Neural progenitor cell (in vitro differentiated cells): ENCODE data around the gene LRBA. TPM values are rescaled to one million over a fixed set of nuclear protein-coding genes. Genes with fewer than 3 reads are reported as not detected.
A peak's percentile ranks its signal among the peaks of the same experiment; 100 is the strongest.

ENCODE experiments used
- DNase-seq: peaks from one replicate; pipeline ENCODE4 v3.0.0-alpha.2; 2016; ENCODE audit warnings: low spot score
- H2AFZ ChIP-seq: fragments of 200-600 bp; sonication (generic); replicated peaks from 2 replicates; pipeline ENCODE4 v1.6.1; 2016; ENCODE audit warnings: antibody characterized with exemption
- H3F3A ChIP-seq: fragments of 200-600 bp; sonication (generic); 2 replicates; pipeline ENCODE4 v1.6.1; 2016; ENCODE audit warnings: antibody characterized with exemption, low read depth
- H3K27ac ChIP-seq: fragments of 200-600 bp; sonication (generic); 2 replicates; pipeline ENCODE4 v1.5.1; 2016; ENCODE audit warnings: mild to moderate bottlenecking
- H3K27me3 ChIP-seq: fragments of 200-600 bp; sonication (generic); 2 replicates; pipeline ENCODE4 v1.6.1; 2016; ENCODE audit warnings: mild to moderate bottlenecking, moderate library complexity
- H3K36me3 ChIP-seq: fragments of 200-600 bp; sonication (generic); 2 replicates; pipeline ENCODE4 v1.5.1; 2016
- H3K4me1 ChIP-seq: fragments of 200-600 bp; sonication (generic); 2 replicates; pipeline ENCODE4 v1.6.1; 2016; ENCODE audit warnings: mixed run types
- H3K4me2 ChIP-seq: fragments of 200-600 bp; sonication (generic); 2 replicates; pipeline ENCODE4 v1.6.1; 2016
- H3K4me3 ChIP-seq: fragments of 200-600 bp; sonication (generic); 2 replicates; pipeline ENCODE4 v1.5.1; 2016
- H3K79me2 ChIP-seq: fragments of 200-600 bp; sonication (generic); 2 replicates; pipeline ENCODE4 v1.6.1; 2016; ENCODE audit warnings: low read depth
- H3K9ac ChIP-seq: fragments of 200-600 bp; sonication (generic); 2 replicates; pipeline ENCODE4 v1.6.1; 2016
- H3K9me3 ChIP-seq: fragments of 200-600 bp; sonication (generic); 2 replicates; pipeline ENCODE4 v1.5.1; 2016; ENCODE audit warnings: low read depth
- H4K20me1 ChIP-seq: fragments of 200-600 bp; sonication (generic); 2 replicates; pipeline ENCODE4 v1.6.1; 2016; ENCODE audit warnings: low read depth
- H3K27ac Mint-ChIP-seq: 3 replicates; pipeline ENCODE4 v1.8.0; 2021; ENCODE audit warnings: mixed read lengths
- H3K27me3 Mint-ChIP-seq: 2 replicates; pipeline ENCODE4 v1.8.0; 2022; ENCODE audit warnings: low read depth, mild to moderate bottlenecking, inconsistent platforms, moderate library complexity, mixed read lengths; ENCODE audit not compliant: insufficient read depth
- H3K36me3 Mint-ChIP-seq: 3 replicates; pipeline ENCODE4 v1.8.0; 2021; ENCODE audit warnings: mixed read lengths
- H3K4me1 Mint-ChIP-seq: 3 replicates; pipeline ENCODE4 v1.8.0; 2021; ENCODE audit warnings: mixed read lengths
- H3K4me3 Mint-ChIP-seq: 3 replicates; pipeline ENCODE4 v1.8.0; 2021; ENCODE audit warnings: mild to moderate bottlenecking, moderate library complexity, mixed read lengths
- H3K9me3 Mint-ChIP-seq: 3 replicates; pipeline ENCODE4 v1.8.0; 2020; ENCODE audit warnings: mixed read lengths
- EZH2 ChIP-seq: fragments of 200-600 bp; sonication (generic); IDR thresholded peaks from 2 replicates; pipeline ENCODE4 v1.6.1; 2017; ENCODE audit warnings: antibody characterized with exemption, mild to moderate bottlenecking, moderate library complexity
- EZH2phosphoT487 ChIP-seq: fragments of 200-600 bp; sonication (generic); IDR thresholded peaks from 2 replicates; pipeline ENCODE4 v1.6.1; 2017; ENCODE audit warnings: antibody characterized with exemption
- total RNA-seq: library from RNA; depleted of rRNA; stranded (reverse); fragments of >200 nt; gene quantifications from 2 replicates; pipeline ENCODE4 v1.2.3, GENCODE V29; 2015; ENCODE audit warnings: low replicate concordance
- TF ChIP-seq, protein P1 (sequence below): fragments of 200-600 bp; sonication (generic); IDR thresholded peaks from 2 replicates; pipeline ENCODE4 v1.5.1; 2017; ENCODE audit warnings: antibody characterized with exemption, mild to moderate bottlenecking

The LRBA gene
- total RNA-seq, 1 donor from 2014 or later = 111 TPM

DNA sequence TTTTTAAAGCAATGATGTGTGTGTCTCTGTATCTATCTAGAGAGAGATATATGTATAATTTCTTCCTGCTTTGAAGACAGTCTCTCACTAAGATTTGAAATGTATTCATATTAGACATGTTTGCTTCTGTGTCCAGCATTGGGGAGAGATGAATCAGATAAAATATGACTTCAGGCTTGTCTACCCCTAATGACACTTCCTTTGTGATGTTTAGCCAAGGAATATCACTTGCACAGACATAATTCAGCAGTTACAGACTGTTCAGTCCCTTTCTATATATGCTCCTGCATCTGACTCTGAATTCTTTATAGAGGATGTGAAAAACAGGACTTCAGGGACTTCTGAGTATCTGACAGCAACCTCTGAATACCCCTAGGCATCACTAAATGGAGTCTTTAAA lies 778.5 kb downstream of the LRBA start:
- Histone ChIP-seq H3K9me3 (no peaks in the 10 kb centered on the region), H3K4me1 (peaks cover 21% of the 10 kb centered on the region), H4K20me1 (no peaks in the 10 kb centered on the region), H3K27me3 (no peaks in the 10 kb centered on the region), H3F3A (no peaks in the 10 kb centered on the region), H3K9ac (no peak overlapping the region), H3K4me3 (no peak overlapping the region), H2AFZ (no peak overlapping the region), H3K36me3 (no peaks in the 10 kb centered on the region), H3K79me2 (no peaks in the 10 kb centered on the region), H3K27ac (no peak overlapping the region), H3K4me2 (peak overlapping the region; percentile 1)
- H3K36me3 Mint-ChIP-seq = peaks cover 39% of the 10 kb centered on the region
- peaks cover 19% of the 10 kb centered on the region for H3K4me1 Mint-ChIP-seq
- TF ChIP-seq EZH2 (no peak), EZH2phosphoT487 (no peak)
- TF ChIP-seq, protein P1, sequence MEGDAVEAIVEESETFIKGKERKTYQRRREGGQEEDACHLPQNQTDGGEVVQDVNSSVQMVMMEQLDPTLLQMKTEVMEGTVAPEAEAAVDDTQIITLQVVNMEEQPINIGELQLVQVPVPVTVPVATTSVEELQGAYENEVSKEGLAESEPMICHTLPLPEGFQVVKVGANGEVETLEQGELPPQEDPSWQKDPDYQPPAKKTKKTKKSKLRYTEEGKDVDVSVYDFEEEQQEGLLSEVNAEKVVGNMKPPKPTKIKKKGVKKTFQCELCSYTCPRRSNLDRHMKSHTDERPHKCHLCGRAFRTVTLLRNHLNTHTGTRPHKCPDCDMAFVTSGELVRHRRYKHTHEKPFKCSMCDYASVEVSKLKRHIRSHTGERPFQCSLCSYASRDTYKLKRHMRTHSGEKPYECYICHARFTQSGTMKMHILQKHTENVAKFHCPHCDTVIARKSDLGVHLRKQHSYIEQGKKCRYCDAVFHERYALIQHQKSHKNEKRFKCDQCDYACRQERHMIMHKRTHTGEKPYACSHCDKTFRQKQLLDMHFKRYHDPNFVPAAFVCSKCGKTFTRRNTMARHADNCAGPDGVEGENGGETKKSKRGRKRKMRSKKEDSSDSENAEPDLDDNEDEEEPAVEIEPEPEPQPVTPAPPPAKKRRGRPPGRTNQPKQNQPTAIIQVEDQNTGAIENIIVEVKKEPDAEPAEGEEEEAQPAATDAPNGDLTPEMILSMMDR = no peak
- no peaks in the 10 kb centered on the region for H3K9me3 Mint-ChIP-seq
- peak overlapping the region; percentile 50 for H3K27ac Mint-ChIP-seq
- DNase-seq = no peak
- no peaks in the 10 kb centered on the region for H3K27me3 Mint-ChIP-seq
- no peak overlapping the region for H3K4me3 Mint-ChIP-seq

DNA sequence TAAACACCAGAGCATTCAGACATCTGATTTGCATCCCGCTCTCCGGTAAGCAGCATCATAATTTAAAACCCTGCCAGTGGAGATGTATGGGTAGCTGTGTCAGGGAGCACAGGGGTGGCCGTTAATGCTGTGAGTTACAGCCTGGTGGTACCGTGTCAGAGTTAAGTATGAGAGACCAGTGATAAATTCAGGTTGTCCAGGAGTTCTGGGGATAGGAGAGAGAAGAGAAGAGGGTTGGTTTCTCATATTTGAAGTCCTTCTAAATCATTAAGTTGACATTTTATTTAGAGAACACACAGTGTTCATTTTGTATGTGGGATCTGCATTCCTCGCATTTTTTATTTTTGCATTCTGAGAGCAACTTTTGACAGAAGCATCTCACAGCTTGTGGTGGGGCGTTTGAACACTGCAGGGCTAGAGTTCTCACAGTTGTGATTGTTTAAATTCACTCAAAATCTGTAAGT lies 779.2 kb downstream of the LRBA start:
- no peak for DNase-seq
- no peak for TF ChIP-seq EZH2phosphoT487
- TF ChIP-seq, protein P1 = no peak
- no peak for TF ChIP-seq EZH2
- H3K36me3 ChIP-seq = no peaks in the 10 kb centered on the region
- peaks cover 21% of the 10 kb centered on the region for H3K4me1 ChIP-seq
- no peaks in the 10 kb centered on the region for H3K27me3 ChIP-seq
- H3K27ac Mint-ChIP-seq = peak overlapping the region; percentile 50
- no peaks in the 10 kb centered on the region for H3K9me3 Mint-ChIP-seq
- H2AFZ ChIP-seq = no peak overlapping the region
- no peaks in the 10 kb centered on the region for H3K79me2 ChIP-seq
- no peak overlapping the region for H3K27ac ChIP-seq
- peaks cover 19% of the 10 kb centered on the region for H3K4me1 Mint-ChIP-seq
- H3F3A ChIP-seq = no peaks in the 10 kb centered on the region
- no peaks in the 10 kb centered on the region for H3K27me3 Mint-ChIP-seq
- H4K20me1 ChIP-seq = no peaks in the 10 kb centered on the region
- no peak overlapping the region for H3K4me3 ChIP-seq
- H3K9ac ChIP-seq = no peak overlapping the region
- no peak overlapping the region for H3K4me3 Mint-ChIP-seq
- H3K9me3 ChIP-seq = no peaks in the 10 kb centered on the region
- peaks cover 36% of the 10 kb centered on the region for H3K36me3 Mint-ChIP-seq
- peak overlapping the region; percentile 1 for H3K4me2 ChIP-seq

DNA sequence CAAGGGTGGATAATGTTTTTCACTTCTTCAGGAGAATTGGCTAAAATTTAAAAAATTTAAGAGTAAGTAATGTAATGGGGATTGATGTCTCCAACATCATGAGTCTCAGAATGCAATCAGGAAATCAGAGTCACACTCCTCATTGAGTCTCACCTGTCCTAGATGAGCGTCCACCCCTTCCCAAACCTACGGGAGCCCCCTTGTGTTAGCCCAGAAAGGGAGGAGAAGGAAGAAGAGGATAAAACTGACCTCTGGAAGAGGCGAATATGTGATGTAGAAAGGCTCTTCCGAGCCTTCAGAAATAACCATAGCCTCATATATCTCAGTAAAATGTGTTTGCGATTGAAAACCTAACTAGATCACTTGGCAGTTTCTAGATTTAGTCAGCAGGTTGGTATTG lies 779.8 kb downstream of the LRBA start:
- Histone ChIP-seq H3K4me1 (peaks cover 21% of the 10 kb centered on the region), H3K9me3 (no peaks in the 10 kb centered on the region), H3F3A (no peaks in the 10 kb centered on the region), H3K4me3 (no peak overlapping the region), H2AFZ (no peak overlapping the region), H3K27ac (no peak overlapping the region), H3K36me3 (no peaks in the 10 kb centered on the region), H3K79me2 (no peaks in the 10 kb centered on the region), H3K4me2 (no peak overlapping the region), H4K20me1 (no peaks in the 10 kb centered on the region), H3K27me3 (no peaks in the 10 kb centered on the region), H3K9ac (no peak overlapping the region)
- TF ChIP-seq EZH2 = no peak
- Mint-ChIP-seq H3K9me3 (no peaks in the 10 kb centered on the region), H3K4me3 (no peak overlapping the region), H3K27ac (peak overlapping the region; percentile 50), H3K4me1 (peaks cover 19% of the 10 kb centered on the region), H3K36me3 (peaks cover 34% of the 10 kb centered on the region), H3K27me3 (no peaks in the 10 kb centered on the region)
- no peak for DNase-seq

DNA sequence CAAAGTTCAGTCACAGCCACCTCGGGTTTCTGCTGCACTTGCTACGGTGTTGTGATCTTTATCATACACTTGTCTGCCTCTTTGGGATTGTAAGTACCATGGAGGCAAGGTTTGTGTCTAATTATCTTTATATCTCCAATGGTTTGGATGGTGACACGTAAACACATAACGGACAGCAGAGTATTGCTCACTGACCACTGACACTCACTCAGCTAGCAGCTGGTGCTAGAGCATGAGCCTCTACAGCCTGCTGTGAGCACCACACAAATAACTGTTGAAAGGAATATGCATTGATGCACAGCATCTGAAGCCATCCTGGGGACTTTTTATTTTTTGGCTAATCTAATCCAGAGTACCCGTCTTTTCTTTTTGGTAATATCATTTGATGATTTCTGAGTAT lies 780.8 kb downstream of the LRBA start:
- no peak overlapping the region for H3K4me3 ChIP-seq
- no peak overlapping the region for H2AFZ ChIP-seq
- TF ChIP-seq EZH2 (no peak), EZH2phosphoT487 (no peak)
- TF ChIP-seq, protein P1 = no peak
- no peak for DNase-seq
- no peaks in the 10 kb centered on the region for H3K9me3 ChIP-seq
- H3K4me2 ChIP-seq = no peak overlapping the region
- H3K4me1 ChIP-seq = peaks cover 21% of the 10 kb centered on the region
- H3K9ac ChIP-seq = no peak overlapping the region
- no peaks in the 10 kb centered on the region for H3K36me3 ChIP-seq
- Mint-ChIP-seq H3K4me1 (peaks cover 23% of the 10 kb centered on the region), H3K36me3 (peaks cover 26% of the 10 kb centered on the region), H3K4me3 (no peak overlapping the region), H3K27ac (no peak overlapping the region), H3K9me3 (no peaks in the 10 kb centered on the region), H3K27me3 (no peaks in the 10 kb centered on the region)
- H3F3A ChIP-seq = no peaks in the 10 kb centered on the region
- no peak overlapping the region for H3K27ac ChIP-seq
- no peaks in the 10 kb centered on the region for H3K79me2 ChIP-seq
- H4K20me1 ChIP-seq = no peaks in the 10 kb centered on the region
- no peaks in the 10 kb centered on the region for H3K27me3 ChIP-seq
